ENCODE results near the gene PARVA. TPM values are rescaled to one million over a fixed set of nuclear protein-coding genes. Genes with fewer than 3 reads are reported as not detected.

PARVA gene
- total RNA-seq, 2 experiments from 2014 or later = 0.08 to 0.98 TPM

GRCh38 chr11:12565406-12565805, 188.0 kb downstream of the PARVA start:
- ChIA-PET CTCF (no interaction called here), POLR2A (no interaction called here)
- Mint-ChIP-seq H3K27me3 (peaks cover 49% of the 10 kb centered on the region), H3K27ac (no peak overlapping the region), H3K36me3 (ENCODE audit: low read depth) (no peaks in the 10 kb centered on the region), H3K4me1 (ENCODE audit: low read depth) (no peaks in the 10 kb centered on the region), H3K9me3 (no peaks in the 10 kb centered on the region), H3K4me3 (no peak overlapping the region)
- Histone ChIP-seq H3K9me3 (ENCODE audit: control insufficient read depth in 1 of 2, insufficient read depth in 1 of 2, low read length in 2 of 2) (no peaks in the 10 kb centered on the region), H3K4me1 (ENCODE audit: insufficient read depth, low read length) (no peaks in the 10 kb centered on the region), H3K27me3 (ENCODE audit: control insufficient read depth in 1 of 2, insufficient read depth in 2 of 2, low read length in 2 of 2) (peaks cover 0 to 8% of the 10 kb centered on the region in 2 experiments), H3K36me3 (ENCODE audit: insufficient read depth, low read length) (no peaks in the 10 kb centered on the region), H3K27ac (ENCODE audit: low read depth in 1 of 2, low read length in 2 of 2) (no peak overlapping the region), H3K4me3 (ENCODE audit: low read length) (no peak overlapping the region)
- ATAC-seq (ENCODE audit: poor library complexity) (no peak), DNase-seq (no peak)
- no peak for TF ChIP-seq CTCF (IDR thresholded peaks at IDR 0.05)
- intact Hi-C loops (cut with DNase I, micrococcal nuclease) = no loop called here

GRCh38 chr11:12567746-12568460, 190.5 kb downstream of the PARVA start:
- H3K4me1 ChIP-seq (ENCODE audit: insufficient read depth, low read length) = no peaks in the 10 kb centered on the region
- no peak for ATAC-seq (ENCODE audit: poor library complexity)
- H3K4me1 Mint-ChIP-seq (ENCODE audit: low read depth) = no peaks in the 10 kb centered on the region
- H3K27ac Mint-ChIP-seq = no peak overlapping the region
- intact Hi-C loops (cut with DNase I, micrococcal nuclease) = no loop called here
- H3K4me3 Mint-ChIP-seq = no peak overlapping the region
- no peaks in the 10 kb centered on the region for H3K36me3 Mint-ChIP-seq (ENCODE audit: low read depth)
- no peaks in the 10 kb centered on the region for H3K9me3 ChIP-seq (ENCODE audit: control insufficient read depth in 1 of 2, insufficient read depth in 1 of 2, low read length in 2 of 2)
- H3K36me3 ChIP-seq (ENCODE audit: insufficient read depth, low read length) = no peaks in the 10 kb centered on the region
- DNase-seq = no peak
- H3K27me3 ChIP-seq (ENCODE audit: control insufficient read depth in 1 of 2, insufficient read depth in 2 of 2, low read length in 2 of 2) = peaks cover 3 to 8% of the 10 kb centered on the region in 2 experiments
- no peak for TF ChIP-seq CTCF (IDR thresholded peaks at IDR 0.05)
- H3K27ac ChIP-seq (ENCODE audit: low read depth in 1 of 2, low read length in 2 of 2) = no peak overlapping the region
- ChIA-PET CTCF (no interaction called here), POLR2A (no interaction called here)
- no peak overlapping the region for H3K4me3 ChIP-seq (ENCODE audit: low read length)
- no peaks in the 10 kb centered on the region for H3K9me3 Mint-ChIP-seq
- peaks cover 50% of the 10 kb centered on the region for H3K27me3 Mint-ChIP-seq

GRCh38 chr11:12569499-12570425, 192.4 kb downstream of the PARVA start:
- no peak overlapping the region for H3K4me3 Mint-ChIP-seq
- H3K9me3 ChIP-seq (ENCODE audit: control insufficient read depth in 1 of 2, insufficient read depth in 1 of 2, low read length in 2 of 2) = no peaks in the 10 kb centered on the region
- H3K36me3 Mint-ChIP-seq (ENCODE audit: low read depth) = no peaks in the 10 kb centered on the region
- peaks cover 56% of the 10 kb centered on the region for H3K27me3 Mint-ChIP-seq
- no peak overlapping the region for H3K4me3 ChIP-seq (ENCODE audit: low read length)
- DNase-seq (no peak), ATAC-seq (ENCODE audit: poor library complexity) (no peak)
- peaks cover 2% of the 10 kb centered on the region for H3K9me3 Mint-ChIP-seq
- H3K36me3 ChIP-seq (ENCODE audit: insufficient read depth, low read length) = no peaks in the 10 kb centered on the region
- H3K27ac ChIP-seq (ENCODE audit: low read depth in 1 of 2, low read length in 2 of 2) = no peak overlapping the region
- TF ChIP-seq CTCF (IDR thresholded peaks at IDR 0.05) = no peak
- POLR2A ChIA-PET = no interaction called here
- CTCF ChIA-PET = no interaction called here
- no peaks in the 10 kb centered on the region for H3K4me1 ChIP-seq (ENCODE audit: insufficient read depth, low read length)
- no peak overlapping the region for H3K27ac Mint-ChIP-seq
- peaks cover 3 to 8% of the 10 kb centered on the region in 2 experiments for H3K27me3 ChIP-seq (ENCODE audit: control insufficient read depth in 1 of 2, insufficient read depth in 2 of 2, low read length in 2 of 2)
- intact Hi-C loops (cut with DNase I, micrococcal nuclease) = no loop called here
- no peaks in the 10 kb centered on the region for H3K4me1 Mint-ChIP-seq (ENCODE audit: low read depth)

Measured in CD4-positive, alpha-beta T cell (primary cell).